ENCODE results near the gene SNORC. TPM values are rescaled to one million over a fixed set of nuclear protein-coding genes. Genes with fewer than 3 reads are reported as not detected.
"Not testable (repeated sequence)": the region's sequence is repeated elsewhere in the genome, so short reads cannot be mapped to it uniquely, and the experiment has no call there.

The SNORC gene
- total RNA-seq, 3 donors from 2014 or later: 0.32 to 23.1 (median 9.2) TPM

- Histone ChIP-seq H3K27ac (no peak overlapping the region), H3K4me3 (no peak overlapping the region), H3K9me3 (no peaks in the 10 kb centered on the region), H3K4me1 (no peaks in the 10 kb centered on the region), H3K36me3 (peaks cover 33% of the 10 kb centered on the region), H3K27me3 (no peaks in the 10 kb centered on the region)
- intact Hi-C loops (cut with DNase I; ENCODE audit: low total_unique reads): no loop called here
- TF ChIP-seq POLR2AphosphoS5 (IDR thresholded peaks at IDR 0.05) (no peak), POLR2A (IDR thresholded peaks at IDR 0.05) (no peak), CTCF (IDR thresholded peaks at IDR 0.05) (no peak)
- no peak for DNase-seq (ENCODE audit: low spot score in 2 of 2)
Observed at GRCh38 chr2:232846055-232846454, 24.0 kb upstream of the SNORC start.

- no peak for DNase-seq (ENCODE audit: low spot score in 2 of 2)
- no peak overlapping the region for H3K4me3 ChIP-seq
- H3K9me3 ChIP-seq: no peaks in the 10 kb centered on the region
- TF ChIP-seq POLR2AphosphoS5 (IDR thresholded peaks at IDR 0.05): no peak
- TF ChIP-seq POLR2A (IDR thresholded peaks at IDR 0.05): no peak
- no peak for TF ChIP-seq CTCF (IDR thresholded peaks at IDR 0.05)
- H3K27ac ChIP-seq: no peak overlapping the region
- H3K27me3 ChIP-seq: no peaks in the 10 kb centered on the region
- intact Hi-C loops (cut with DNase I; ENCODE audit: low total_unique reads): no loop called here
- H3K4me1 ChIP-seq: no peaks in the 10 kb centered on the region
- peaks cover 27% of the 10 kb centered on the region for H3K36me3 ChIP-seq
Observed at GRCh38 chr2:232850039-232850438, 20.0 kb upstream of the SNORC start.

- peaks cover 17% of the 10 kb centered on the region for H3K36me3 ChIP-seq
- intact Hi-C loops (cut with DNase I; ENCODE audit: low total_unique reads); H3K9me3 ChIP-seq; H3K27me3 ChIP-seq; H3K27ac ChIP-seq; DNase-seq (ENCODE audit: low spot score in 2 of 2); H3K4me3 ChIP-seq; H3K4me1 ChIP-seq: not testable (repeated sequence)
Observed at GRCh38 chr2:232852081-232852480, 18.0 kb upstream of the SNORC start.

GRCh38 chr2:232852676-232853075 lies 17.4 kb upstream of the SNORC start:
- intact Hi-C loops (cut with DNase I; ENCODE audit: low total_unique reads): no loop called here
- TF ChIP-seq POLR2AphosphoS5 (IDR thresholded peaks at IDR 0.05) (no peak), POLR2A (IDR thresholded peaks at IDR 0.05) (no peak), CTCF (IDR thresholded peaks at IDR 0.05) (no peak)

GRCh38 chr2:232854082-232854481 lies 16.0 kb upstream of the SNORC start:
- Histone ChIP-seq H3K27ac (no peak overlapping the region), H3K4me1 (no peaks in the 10 kb centered on the region), H3K9me3 (no peaks in the 10 kb centered on the region), H3K4me3 (no peak overlapping the region), H3K36me3 (peaks cover 7% of the 10 kb centered on the region), H3K27me3 (no peaks in the 10 kb centered on the region)
- TF ChIP-seq POLR2AphosphoS5 (IDR thresholded peaks at IDR 0.05) (no peak), POLR2A (IDR thresholded peaks at IDR 0.05) (no peak), CTCF (IDR thresholded peaks at IDR 0.05) (no peak)
- no peak for DNase-seq (ENCODE audit: low spot score in 2 of 2)
- intact Hi-C loops (cut with DNase I; ENCODE audit: low total_unique reads): no loop called here

More at GRCh38 chr2:232852676-232853075, 17.4 kb upstream of the SNORC start:
- Histone ChIP-seq H3K9me3 (no peaks in the 10 kb centered on the region), H3K4me1 (no peaks in the 10 kb centered on the region), H3K36me3 (peaks cover 17% of the 10 kb centered on the region), H3K27ac (no peak overlapping the region), H3K27me3 (no peaks in the 10 kb centered on the region), H3K4me3 (no peak overlapping the region)
- no peak for DNase-seq (ENCODE audit: low spot score in 2 of 2)

- Histone ChIP-seq H3K4me1 (no peaks in the 10 kb centered on the region), H3K4me3 (no peak overlapping the region), H3K27ac (no peak overlapping the region), H3K36me3 (no peaks in the 10 kb centered on the region), H3K27me3 (no peaks in the 10 kb centered on the region), H3K9me3 (no peaks in the 10 kb centered on the region)
- no peak for DNase-seq (ENCODE audit: low spot score in 2 of 2)
- intact Hi-C loops (cut with DNase I; ENCODE audit: low total_unique reads): no loop called here
- TF ChIP-seq POLR2A (IDR thresholded peaks at IDR 0.05): no peak
- TF ChIP-seq CTCF (IDR thresholded peaks at IDR 0.05): no peak
- TF ChIP-seq POLR2AphosphoS5 (IDR thresholded peaks at IDR 0.05): no peak
Observed at GRCh38 chr2:232857158-232857563, 12.9 kb upstream of the SNORC start.
